Stimulated activated CD4-positive, alpha-beta T cell treated with anti-CD3 and anti-CD28 coated beads, Interleukin-2, amount 100 ng/mL, for 4 hours (primary cell): Measurements from ENCODE around the gene GUCY2F.

Experiments used
- DNase-seq: peaks from one replicate; pipeline ENCODE4 v3.0.0-alpha.2; 2020; ENCODE audit warnings: low read depth

GUCY2F gene

DNA sequence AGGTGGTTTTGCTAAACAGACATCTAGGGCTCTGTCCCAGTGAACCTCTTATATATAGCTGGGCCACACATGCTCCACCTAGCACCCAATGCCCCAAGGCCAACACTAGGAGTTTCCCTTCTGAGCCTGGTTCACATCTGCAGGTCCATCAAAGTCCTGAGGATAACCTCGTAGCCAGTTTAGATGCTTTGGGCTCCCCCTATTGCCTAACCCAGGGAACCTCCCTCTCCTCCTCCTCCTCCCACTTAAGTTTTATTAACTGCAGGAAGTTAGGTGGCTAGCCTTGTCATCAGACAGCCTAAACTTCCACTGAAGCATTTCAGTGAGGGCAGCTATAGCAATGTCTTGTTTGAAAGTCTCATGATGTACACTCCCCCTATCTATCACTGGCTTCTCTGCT is 88.0 kb downstream of the GUCY2F start:
- no peak for DNase-seq

DNA sequence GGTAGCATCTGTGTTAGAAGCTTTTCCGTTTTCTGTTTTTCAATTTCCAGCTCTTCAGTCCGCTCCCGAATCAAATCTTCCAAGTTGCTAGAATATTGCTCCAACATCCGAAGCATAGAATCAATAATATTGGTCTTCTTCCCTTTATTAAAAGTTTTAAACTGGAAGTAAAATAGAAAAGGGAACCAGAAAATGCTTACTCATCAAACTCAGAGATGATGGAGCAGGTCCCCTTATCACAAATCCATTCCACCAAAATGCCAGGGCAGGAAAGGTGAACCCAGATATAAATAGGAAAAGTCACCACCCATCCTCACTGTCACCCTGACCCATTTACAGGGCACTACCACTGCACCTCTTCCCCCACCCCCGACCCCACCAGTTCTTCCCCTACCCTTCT is 89.0 kb downstream of the GUCY2F start:
- no peak for DNase-seq

DNA sequence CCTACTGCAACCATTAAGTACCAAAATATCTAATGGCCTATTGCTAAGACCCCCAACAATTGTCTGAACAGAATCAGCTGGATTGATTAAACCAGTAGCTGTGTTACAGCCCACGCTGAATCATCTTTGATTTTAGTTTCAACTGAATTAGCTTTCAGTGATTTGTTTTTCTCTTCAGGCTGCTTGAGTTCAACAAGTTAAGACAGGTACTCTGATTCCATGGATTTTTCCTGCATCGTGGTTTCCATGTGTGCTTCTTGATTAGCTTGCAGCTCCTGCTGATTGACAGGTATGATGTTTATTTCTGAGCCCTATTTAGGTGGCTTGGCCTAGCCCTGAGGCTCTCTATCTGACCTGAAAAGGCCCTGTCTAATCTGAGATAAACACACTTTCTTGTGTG is 91.3 kb downstream of the GUCY2F start:
- DNase-seq: no peak

DNA sequence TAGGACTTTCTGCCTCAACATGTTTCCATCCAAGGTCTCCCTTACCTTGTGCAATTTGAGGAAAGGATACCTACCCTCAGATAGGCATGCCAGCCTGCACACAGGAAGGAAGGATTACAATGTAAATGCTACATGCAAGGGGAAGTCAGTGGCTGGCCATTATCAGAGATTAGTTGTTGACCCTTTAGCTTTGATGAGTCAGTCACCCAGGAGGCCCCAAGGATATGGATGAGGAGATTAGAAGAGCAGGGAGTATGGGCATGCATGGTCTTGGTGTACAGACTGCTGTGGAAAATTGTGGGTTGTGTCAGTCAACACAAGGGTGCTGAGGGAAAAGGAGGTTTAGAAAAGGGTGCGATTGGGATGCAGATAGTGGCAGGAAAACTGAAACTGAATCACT is 92.0 kb downstream of the GUCY2F start:
- no peak for DNase-seq

DNA sequence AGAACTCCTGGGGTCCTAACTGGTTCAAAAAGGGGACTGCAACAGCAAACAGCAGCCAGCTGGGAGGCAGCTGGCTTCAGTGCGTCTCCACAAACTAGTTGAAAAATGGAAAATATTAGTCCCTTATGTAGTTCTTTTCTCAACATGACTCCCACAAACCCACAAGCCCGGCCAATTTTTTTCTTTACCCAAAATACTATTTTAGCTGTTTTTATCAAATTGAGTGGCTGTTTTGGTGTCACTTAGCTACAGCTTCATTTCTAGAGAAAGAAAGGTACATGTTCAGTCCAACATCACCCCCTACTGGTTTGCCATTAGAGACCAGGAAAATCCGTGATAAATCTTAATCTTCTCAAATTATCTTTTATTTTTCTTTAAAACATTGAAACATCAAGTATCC is 97.2 kb downstream of the GUCY2F start:
- no peak for DNase-seq

DNA sequence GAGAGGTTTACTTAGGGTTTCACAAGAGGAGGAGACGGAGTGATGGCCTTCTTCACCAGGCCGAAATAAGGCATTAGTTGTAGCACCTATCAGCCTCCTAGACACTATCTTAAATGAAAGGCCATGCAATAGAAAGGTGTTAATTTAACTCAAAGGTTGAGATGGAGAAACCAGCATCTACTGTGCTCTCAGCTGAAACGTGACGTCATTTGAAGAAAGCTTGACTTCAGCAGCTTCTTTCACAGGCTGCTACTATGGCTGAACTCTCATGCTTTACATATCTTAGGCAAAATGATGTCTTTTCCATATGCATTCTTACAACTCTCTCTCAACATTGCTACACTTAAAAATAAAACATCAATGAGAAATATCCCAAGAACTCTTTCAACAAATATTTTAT is 99.6 kb downstream of the GUCY2F start:
- DNase-seq: no peak

DNA sequence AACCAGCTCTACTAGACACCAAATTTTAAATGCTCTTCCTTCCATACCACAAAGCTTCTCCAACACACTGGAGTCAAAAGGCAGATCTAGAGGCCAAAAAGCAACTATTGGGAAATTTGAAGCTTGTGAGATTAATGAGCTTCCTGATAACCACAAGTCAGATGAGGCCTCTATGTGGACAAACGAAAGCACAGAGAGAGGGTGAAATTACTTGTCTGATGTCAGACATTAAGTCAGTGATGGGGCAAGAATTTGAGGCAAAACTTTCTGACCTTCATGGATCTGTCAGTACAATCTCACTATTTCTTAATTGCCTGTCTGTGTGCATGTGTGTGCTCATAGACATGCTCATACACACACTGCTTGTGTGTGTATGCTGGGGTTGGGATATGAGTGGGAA is 103.6 kb downstream of the GUCY2F start:
- DNase-seq: no peak

DNA sequence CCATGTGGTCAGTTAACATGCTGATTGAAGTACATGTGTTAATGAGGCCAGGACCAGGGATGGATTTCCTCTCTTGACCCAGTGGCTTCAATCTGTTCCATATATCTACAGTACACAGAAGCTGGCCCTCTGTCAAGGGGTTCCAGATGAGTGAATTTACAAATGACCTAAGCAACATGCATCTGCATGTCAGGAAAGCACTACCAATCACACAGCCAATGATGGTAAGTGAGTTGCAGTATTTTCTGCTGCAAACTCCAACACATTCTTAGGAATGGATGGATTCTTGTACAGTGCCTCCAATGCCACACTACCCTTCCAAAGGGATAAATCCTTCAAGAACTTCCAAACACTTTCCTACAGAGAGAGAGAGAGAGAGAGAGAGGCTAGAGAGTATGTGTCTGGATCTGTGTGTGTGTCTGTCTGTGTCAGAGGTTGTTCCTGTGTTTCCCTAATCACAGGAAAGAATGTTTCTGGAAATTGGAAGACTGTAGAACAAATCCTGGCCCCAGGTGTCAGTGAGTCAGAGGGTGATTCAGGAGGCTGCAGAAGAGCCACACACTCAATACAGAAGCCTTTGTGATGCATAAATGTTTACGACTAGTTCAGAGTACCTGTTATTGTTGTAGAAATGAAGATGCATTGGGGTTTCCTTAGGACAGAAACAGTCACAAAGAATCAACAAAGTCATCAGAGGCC is 107.5 kb downstream of the GUCY2F start:
- no peak for DNase-seq

DNA sequence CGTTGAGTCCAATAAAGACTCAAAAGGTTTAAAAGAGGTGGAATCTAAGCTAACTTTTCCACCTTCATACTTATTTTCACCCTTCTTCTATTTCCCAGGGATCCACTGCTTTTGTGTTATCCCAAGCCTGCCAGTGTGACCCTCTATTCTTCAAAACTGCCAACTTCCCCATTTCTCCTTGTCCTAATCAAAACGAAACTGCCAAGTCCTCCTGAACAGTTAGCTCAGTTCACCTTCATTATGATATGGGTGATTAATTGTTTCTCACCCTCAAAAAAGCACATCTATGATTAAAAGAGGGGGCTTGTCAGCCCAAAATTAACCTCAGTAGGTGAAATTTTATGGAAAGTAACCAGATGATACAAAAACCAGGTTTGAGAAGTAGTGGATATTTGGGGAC is 108.4 kb downstream of the GUCY2F start:
- DNase-seq: no peak

DNA sequence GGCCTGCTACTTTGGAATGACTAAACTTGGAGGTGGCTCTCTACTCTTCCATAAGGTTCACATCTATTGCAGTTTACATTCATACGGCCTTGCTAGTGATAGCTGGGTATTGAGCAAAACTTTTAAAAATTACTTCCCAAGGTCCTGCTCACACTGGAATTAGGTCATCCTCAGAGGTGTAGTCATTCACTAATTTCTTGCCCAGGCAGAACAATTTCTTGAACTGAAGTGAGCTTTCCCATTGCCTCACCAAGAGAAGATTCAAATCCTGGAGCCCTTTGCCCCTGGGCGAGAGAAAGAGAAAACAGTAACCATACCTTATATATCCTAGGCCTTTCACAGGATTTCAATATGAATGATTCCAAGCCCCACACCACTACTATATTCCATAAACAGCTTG is 109.2 kb downstream of the GUCY2F start:
- DNase-seq: no peak

DNA sequence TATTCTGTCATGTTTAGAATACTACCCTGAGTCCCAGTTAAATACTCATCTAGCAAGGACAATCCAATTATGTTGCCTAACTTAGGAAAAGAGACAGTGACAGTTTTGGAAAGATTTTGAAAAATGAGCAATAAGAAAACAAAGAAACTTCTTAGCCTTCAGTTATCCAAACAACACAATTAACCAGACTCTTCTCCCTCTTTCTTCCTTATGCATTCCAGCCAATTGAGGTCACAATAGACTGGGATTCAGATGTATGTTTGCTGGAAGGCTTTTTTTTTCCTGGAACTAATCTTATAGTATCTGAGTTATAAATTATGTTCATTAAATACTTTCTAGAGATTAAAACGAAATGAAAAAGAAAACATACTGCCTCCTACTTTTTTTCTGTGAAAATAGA is 109.6 kb downstream of the GUCY2F start:
- DNase-seq: no peak

DNA sequence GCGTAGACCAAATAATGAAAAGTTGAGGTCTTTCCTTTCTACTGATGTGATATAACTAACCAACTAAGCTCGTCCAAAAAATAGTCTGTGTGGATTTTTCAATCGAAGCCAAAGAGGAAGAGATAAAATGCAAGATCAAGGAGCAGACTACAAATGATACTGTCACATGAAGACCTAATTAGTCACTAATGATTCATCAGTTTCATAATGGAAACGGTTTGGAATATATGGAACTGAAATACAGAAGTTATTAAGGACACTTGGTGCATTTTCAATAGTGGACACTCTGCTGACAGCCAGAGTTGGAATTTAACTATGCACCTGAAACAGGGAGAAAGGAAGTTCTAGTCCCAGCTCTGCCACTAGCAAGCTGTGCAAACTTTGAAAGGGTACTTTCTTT is 119.8 kb downstream of the GUCY2F start:
- no peak for DNase-seq

DNA sequence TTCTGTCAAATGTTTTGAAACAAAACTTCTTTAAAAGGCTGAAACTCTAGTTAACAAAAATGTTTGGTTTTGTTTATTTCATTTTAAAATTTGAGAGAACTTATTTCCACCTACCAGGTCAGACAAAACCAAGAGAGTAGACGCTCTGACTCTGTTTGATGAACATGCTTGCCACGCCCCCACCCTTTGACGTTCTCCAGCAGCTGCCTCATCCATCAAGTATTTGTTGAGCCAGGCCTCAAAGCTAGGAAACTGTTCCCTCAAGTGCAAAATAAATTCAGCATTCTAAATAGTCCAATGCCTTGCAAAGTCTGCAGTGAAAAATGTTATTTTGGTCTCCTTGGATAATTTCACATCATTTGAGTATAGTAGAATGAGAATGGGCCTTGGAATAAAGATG is 121.6 kb downstream of the GUCY2F start:
- no peak for DNase-seq

DNA sequence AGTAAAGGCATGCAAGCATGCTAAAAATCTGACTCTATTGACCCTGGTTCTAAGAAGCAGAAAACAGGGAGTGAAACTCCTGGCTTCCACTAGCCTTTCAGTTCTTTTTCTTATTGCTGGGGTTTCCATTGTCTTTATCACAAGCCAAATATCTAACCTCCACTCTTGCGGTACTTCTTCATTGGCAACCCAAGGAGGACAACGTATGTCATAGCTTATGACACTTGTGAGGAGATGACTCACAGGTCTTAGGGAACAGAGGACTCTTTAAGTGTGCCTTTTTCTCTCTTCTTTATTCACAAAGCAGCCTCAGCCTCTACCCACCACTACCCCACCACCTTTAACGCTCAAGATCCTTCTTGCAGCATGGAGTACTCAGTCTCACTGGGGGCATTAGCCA is 124.2 kb downstream of the GUCY2F start:
- DNase-seq: no peak

DNA sequence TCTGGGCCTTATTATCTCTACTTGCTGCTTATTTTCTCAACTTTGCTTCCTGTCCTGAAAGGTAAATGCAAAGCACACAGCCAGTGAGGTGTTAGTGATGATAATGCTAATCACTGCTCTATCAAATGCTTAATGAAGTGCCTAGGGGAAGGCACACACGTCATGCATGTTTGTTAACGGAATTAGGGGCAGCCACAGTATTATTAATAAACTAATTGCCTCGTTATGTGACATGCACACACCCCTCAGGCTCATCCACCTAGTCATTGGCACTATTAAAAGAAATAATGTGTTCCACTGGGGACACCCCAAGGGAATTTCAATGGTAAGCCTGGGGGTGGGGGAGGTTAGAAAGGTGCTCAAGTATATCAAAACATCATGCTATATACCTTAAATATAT is 125.2 kb downstream of the GUCY2F start:
- DNase-seq: no peak

DNA sequence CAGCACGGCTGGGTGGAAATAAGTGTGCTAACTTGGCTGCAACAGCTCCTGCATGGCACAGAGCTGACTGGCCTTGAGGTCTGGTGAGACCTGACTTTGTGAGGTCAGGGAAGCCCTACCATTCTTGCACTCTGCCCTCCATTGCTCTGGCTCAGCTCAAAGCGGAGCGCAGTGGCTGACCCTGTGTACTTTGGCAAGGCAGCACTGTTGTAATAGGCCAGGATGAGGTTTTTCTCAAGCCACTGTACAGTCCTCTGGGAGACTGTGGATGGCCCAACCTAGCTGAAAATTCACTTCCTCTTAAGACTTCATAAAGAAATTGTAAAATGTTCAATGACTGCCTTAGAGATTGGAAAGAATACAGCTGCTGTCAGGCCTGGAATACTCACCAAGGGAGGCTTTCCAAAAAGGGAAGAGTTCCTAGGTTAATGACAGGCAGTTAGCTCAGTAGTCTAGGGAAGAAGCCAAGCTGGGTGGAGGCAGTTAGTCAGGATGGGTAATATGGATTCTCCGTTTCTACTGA is 129.8 kb downstream of the GUCY2F start:
- DNase-seq: no peak

DNA sequence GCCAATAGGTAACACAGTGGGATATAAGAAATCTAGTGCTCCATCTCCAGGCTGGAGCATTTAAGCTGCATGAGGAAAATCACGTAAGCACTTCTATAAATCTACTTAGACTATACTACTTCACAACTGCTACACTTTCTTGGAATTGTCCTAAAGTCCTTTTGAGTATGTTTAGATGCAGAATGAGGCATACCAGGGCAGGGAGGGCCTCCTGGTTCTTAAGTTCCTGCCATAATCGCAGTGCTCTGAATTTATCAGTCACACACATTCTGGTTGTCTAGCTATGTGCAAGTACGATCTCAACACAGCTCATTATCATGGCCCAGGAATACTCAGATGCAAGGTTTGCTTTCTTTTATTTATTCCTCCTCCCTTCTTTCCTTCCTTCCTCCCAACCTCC is 130.3 kb downstream of the GUCY2F start:
- no peak for DNase-seq

DNA sequence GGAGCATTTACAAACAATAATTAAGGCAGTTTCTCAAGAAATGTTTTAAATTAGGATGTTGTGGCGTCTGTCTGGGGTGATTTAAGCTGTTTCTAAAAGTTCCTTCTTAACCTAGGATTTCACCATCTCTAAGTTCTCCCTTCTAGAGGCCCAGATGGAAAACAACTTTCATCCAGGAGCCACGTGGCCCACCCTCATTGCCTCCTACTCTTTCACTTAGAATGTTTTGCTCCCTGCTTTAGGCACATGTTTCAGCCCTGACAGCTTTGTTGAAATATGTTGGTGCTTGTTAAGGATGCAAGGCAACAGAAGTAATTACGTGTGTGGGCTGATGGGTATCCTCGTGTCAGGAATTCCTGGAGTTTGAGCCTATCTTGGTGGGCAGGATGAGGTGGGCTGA is 131.3 kb downstream of the GUCY2F start:
- no peak for DNase-seq

DNA sequence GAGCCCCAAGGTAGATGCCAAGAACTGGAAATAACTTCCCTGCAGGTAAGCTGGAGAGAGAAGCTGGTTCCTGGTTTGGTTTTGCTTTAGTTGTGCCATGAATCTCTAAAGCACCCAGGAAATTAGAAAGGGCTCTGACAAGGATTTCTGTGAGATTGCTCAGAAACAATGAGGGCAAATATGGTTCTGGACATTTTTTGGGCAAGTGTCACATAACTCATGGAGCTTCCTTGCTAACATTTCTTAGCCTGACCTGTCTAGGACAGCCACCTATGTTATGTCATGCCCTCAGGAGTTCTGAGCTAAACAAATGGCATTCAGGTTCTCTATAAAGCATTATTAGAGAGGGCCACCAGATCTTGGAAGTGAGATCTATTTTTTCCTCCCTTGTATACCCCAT is 131.8 kb downstream of the GUCY2F start:
- no peak for DNase-seq

DNA sequence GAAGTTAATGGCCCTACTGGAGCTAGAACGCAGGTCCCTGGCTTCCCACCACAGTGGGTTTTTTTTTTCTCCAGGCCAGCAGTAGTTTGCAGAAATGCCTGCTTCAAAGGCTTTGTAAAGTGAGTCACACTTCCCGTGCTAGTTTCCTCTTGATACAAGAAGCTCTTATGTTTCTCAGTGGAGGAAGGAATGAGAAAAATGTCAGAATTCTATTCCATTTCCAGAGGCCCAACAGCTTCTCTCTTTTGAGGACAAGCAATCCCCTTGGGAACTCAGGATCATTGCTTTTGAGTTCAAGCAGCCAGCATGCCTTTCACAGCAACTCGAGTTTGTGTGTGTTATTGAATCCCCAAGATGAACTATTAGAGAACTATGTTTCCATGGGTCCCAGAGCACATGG is 134.3 kb downstream of the GUCY2F start:
- no peak for DNase-seq

DNA sequence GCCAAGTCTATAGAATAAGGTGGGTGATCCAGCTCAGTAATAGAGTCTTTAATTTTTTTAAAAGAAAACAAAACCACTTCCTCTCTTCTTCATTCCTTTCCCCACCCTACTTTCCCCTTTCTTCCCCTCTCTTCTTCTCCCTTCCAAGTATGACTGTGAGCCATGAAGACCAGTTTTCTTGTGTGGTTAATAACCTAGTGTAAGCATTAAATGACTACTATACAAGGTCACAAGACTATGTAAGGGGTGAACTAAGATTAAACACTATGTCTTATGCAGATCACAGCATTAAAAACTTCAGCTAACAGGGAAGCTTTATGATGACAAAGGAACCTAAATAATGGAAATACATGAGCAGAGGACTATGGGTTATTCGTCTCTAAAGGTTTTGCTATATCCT is 135.4 kb downstream of the GUCY2F start:
- no peak for DNase-seq

DNA sequence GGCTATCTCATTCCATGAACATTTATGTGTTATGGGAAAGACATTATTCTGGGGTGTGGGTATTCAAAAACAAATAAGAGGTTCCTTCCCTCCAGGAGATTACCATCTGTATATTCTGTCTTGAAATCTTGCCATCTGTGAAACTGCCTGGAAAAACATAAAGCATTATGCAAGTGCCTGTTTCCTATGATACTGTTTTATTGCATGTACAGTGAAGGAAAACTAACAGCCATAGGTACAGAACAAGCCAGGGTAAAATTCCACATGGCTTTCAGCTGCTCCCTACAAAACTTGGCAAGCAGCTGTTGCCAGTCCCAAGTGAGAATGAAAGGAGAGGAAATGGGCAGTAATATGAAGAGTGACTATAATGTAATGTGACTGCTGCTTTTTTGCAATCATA is 136.0 kb downstream of the GUCY2F start:
- no peak for DNase-seq

DNA sequence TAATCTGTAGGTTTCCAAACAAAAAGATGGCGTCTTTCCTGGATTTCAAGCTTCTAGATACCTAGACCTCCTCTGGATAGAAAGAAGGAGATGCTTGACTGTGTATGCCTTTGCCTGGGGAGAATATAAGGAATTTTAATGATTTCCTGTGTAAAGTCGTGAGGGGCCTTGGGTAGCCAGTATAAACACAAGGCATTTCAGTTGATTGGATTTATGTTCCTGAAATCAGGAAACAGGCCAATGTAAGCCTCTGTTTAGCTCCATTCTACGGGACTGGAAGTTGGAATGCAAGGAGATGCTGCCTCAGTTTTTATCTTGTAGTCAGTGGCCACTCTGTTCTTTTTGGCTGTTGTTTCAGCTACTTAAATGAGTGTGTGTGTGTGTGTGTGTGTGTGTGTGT is 137.2 kb downstream of the GUCY2F start:
- no peak for DNase-seq

DNA sequence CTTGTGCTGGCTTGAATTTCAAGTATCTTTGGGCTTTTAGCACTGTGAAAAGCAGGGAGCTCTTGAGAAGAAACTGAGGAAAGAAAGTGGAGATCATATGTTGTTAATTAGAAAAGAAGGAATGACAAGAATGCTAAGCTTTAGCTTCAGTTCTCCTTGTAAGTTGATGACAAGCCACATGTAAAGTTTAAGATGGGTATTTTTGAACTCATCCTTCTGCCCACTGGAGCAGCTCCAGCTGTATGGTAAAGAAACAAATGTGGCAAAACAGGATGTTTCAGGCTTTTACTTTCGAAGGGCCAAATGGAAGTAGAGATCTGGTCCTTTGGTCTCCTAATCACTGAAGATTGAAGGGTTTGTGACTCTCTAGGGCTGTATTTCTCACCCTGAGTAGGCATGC is 137.8 kb downstream of the GUCY2F start:
- no peak for DNase-seq

DNA sequence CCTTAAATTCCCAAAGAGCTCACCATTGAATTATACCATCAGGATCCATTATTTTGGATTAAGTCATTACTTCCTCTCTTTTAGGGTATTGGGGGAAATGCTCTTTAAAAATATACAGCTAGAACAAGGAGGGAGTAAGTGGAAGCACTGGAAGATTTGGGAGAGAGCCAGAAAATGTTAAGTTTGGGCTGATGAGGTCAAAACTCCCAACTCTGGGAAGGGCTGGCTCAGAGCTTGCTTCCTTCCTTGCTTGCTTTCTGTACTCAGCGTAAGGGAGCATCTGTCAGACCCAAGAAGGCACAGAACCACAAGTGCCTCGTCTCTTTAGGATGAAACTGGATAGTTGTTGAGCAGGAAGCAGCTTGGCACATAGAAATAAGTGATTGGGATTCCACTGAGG is 138.2 kb downstream of the GUCY2F start:
- DNase-seq: no peak
